OCI-LY3 (cell line): Measurements from ENCODE around the gene TTC17.

Experiments used
- EZH2phosphoT487 ChIP-seq: fragments of 200-600 bp; shearing (Covaris generic); IDR thresholded peaks from 2 replicates; pipeline ENCODE4 v1.6.1; 2018; ENCODE audit warnings: antibody characterized with exemption, mixed run types, low read depth
- TF ChIP-seq, protein P1 (sequence below): fragments of 200-600, 300-600 bp; sonication (generic); IDR thresholded peaks from 2 replicates; pipeline ENCODE4 v1.5.1; 2014; ENCODE audit warnings: antibody characterized with exemption, low read length, low read depth

DNA sequence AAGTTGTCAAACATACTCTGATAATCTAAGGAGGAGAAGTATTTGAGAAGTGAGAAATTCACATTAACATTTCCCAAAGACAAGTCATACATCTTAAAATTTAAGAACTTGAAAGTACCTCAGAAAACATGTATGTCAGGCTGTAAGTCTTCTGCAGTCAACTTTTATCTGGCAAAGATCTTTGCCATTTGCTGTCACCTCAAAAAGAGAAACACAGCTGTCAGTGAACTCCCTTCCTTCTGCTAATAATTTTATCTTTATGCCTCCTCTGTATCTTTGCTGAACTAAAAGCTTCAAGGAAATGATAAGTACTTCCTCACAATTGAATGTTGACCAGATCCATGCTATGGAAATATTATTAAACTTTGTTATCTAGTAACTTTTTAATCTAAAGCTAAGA, 18.7 kb downstream of the TTC17 start:
- TF ChIP-seq, protein P1, sequence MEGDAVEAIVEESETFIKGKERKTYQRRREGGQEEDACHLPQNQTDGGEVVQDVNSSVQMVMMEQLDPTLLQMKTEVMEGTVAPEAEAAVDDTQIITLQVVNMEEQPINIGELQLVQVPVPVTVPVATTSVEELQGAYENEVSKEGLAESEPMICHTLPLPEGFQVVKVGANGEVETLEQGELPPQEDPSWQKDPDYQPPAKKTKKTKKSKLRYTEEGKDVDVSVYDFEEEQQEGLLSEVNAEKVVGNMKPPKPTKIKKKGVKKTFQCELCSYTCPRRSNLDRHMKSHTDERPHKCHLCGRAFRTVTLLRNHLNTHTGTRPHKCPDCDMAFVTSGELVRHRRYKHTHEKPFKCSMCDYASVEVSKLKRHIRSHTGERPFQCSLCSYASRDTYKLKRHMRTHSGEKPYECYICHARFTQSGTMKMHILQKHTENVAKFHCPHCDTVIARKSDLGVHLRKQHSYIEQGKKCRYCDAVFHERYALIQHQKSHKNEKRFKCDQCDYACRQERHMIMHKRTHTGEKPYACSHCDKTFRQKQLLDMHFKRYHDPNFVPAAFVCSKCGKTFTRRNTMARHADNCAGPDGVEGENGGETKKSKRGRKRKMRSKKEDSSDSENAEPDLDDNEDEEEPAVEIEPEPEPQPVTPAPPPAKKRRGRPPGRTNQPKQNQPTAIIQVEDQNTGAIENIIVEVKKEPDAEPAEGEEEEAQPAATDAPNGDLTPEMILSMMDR: no peak
- no peak for TF ChIP-seq EZH2phosphoT487
